ENCODE measurements around the gene CFL2. TPM values are rescaled to one million over a fixed set of nuclear protein-coding genes. Genes with fewer than 3 reads are reported as not detected.

Gene CFL2
- total RNA-seq, 1 donor from 2014 or later = 110 TPM

- peaks cover 37% of the 10 kb centered on the region for H3K79me2 ChIP-seq (ENCODE audit: insufficient read depth, low read length)
- Mint-ChIP-seq H3K27ac (ENCODE audit: unreplicated experiment) (peak overlapping the region; percentile 97), H3K4me1 (ENCODE audit: low read depth, unreplicated experiment) (peaks cover 32% of the 10 kb centered on the region), H3K4me3 (ENCODE audit: unreplicated experiment) (peak overlapping the region; percentile 97), H3K9me3 (ENCODE audit: unreplicated experiment) (no peaks in the 10 kb centered on the region), H3K36me3 (ENCODE audit: low read depth, unreplicated experiment) (no peaks in the 10 kb centered on the region), H3K27me3 (ENCODE audit: low read depth, unreplicated experiment) (no peaks in the 10 kb centered on the region)
- no peaks in the 10 kb centered on the region for H3K9me3 ChIP-seq (ENCODE audit: insufficient read depth, low read depth, low read length)
- no peak overlapping the region for H2AFZ ChIP-seq (ENCODE audit: low read depth, low read length)
- TF ChIP-seq EZH2 (IDR thresholded peaks at IDR 0.05; ENCODE audit: insufficient read depth, low read length) = no peak
- no peak for TF ChIP-seq CTCF (IDR thresholded peaks at IDR 0.05; ENCODE audit: insufficient read depth, low read depth, low read length)
- H3K4me2 ChIP-seq (ENCODE audit: low read length) = peak overlapping the region; percentile 83
- H4K20me1 ChIP-seq (ENCODE audit: insufficient read depth, low read length) = no peaks in the 10 kb centered on the region
- peak overlapping the region; percentile 95 for H3K9ac ChIP-seq (ENCODE audit: low read length)
- peak overlapping the region; percentile 94 for H3K27ac ChIP-seq (ENCODE audit: low read depth, low read length)
- H3K4me1 ChIP-seq (ENCODE audit: insufficient read depth, low read length) = peaks cover 29% of the 10 kb centered on the region
- FAIRE-seq (no peak), DNase-seq (ENCODE audit: low read depth) (no peak)
- H3K4me3 ChIP-seq (ENCODE audit: insufficient read depth, low read depth, low read length) = peak overlapping the region; percentile 70
- H3K36me3 ChIP-seq (ENCODE audit: insufficient read depth, low read length) = peaks cover 21% of the 10 kb centered on the region
- no peaks in the 10 kb centered on the region for H3K27me3 ChIP-seq (ENCODE audit: insufficient read depth, low read length)
Observed at GRCh38 chr14:34713122-34713680, 1.2 kb downstream of the CFL2 start.

- TF ChIP-seq CTCF (IDR thresholded peaks at IDR 0.05; ENCODE audit: insufficient read depth, low read depth, low read length) (no peak), EZH2 (IDR thresholded peaks at IDR 0.05; ENCODE audit: insufficient read depth, low read length) (no peak)
- Mint-ChIP-seq H3K4me3 (ENCODE audit: unreplicated experiment) (peak overlapping the region; percentile 47), H3K36me3 (ENCODE audit: low read depth, unreplicated experiment) (no peaks in the 10 kb centered on the region), H3K27me3 (ENCODE audit: low read depth, unreplicated experiment) (no peaks in the 10 kb centered on the region), H3K4me1 (ENCODE audit: low read depth, unreplicated experiment) (peaks cover 29% of the 10 kb centered on the region), H3K27ac (ENCODE audit: unreplicated experiment) (no peak overlapping the region), H3K9me3 (ENCODE audit: unreplicated experiment) (no peaks in the 10 kb centered on the region)
- peaks cover 29% of the 10 kb centered on the region for H3K4me1 ChIP-seq (ENCODE audit: insufficient read depth, low read length)
- no peaks in the 10 kb centered on the region for H3K9me3 ChIP-seq (ENCODE audit: insufficient read depth, low read depth, low read length)
- H3K4me2 ChIP-seq (ENCODE audit: low read length) = peak overlapping the region; percentile 83
- H3K27ac ChIP-seq (ENCODE audit: low read depth, low read length) = peak overlapping the region; percentile 63
- no peaks in the 10 kb centered on the region for H3K27me3 ChIP-seq (ENCODE audit: insufficient read depth, low read length)
- no peak overlapping the region for H2AFZ ChIP-seq (ENCODE audit: low read depth, low read length)
- peaks cover 37% of the 10 kb centered on the region for H3K79me2 ChIP-seq (ENCODE audit: insufficient read depth, low read length)
- no peak for FAIRE-seq
- H3K4me3 ChIP-seq (ENCODE audit: insufficient read depth, low read depth, low read length) = peak overlapping the region; percentile 8
- peaks cover 21% of the 10 kb centered on the region for H3K36me3 ChIP-seq (ENCODE audit: insufficient read depth, low read length)
- H3K9ac ChIP-seq (ENCODE audit: low read length) = peak overlapping the region; percentile 40
- DNase-seq (ENCODE audit: low read depth) = no peak
- H4K20me1 ChIP-seq (ENCODE audit: insufficient read depth, low read length) = no peaks in the 10 kb centered on the region
Observed at GRCh38 chr14:34711796-34712712, 2.3 kb downstream of the CFL2 start.

Measured in astrocyte (in vitro differentiated cells and primary cell).